ENCODE results near the gene NCOA7. TPM values are rescaled to one million over a fixed set of nuclear protein-coding genes. Genes with fewer than 3 reads are reported as not detected.

Gene NCOA7
- total and polyA plus RNA-seq, 10 of the 15 experiments (the other 5 are each of a cell fraction or from before 2014, with no cell fraction given) = 18.9 to 50.3 (median 34.2) TPM

GRCh38 chr6:125746731-125747588 is 43.8 kb upstream of the NCOA7 start:
- ATAC-seq (peak; percentile 62), DNase-seq (ENCODE audit: low read depth, low spot score) (no peak), FAIRE-seq (peak; percentile 85)
- Histone ChIP-seq H3K9ac (ENCODE audit: control insufficient read depth, insufficient read depth, low read length) (no peak overlapping the region; the same call in 1 of the 2 replicates), H3K9me3 (replicated peaks; ENCODE audit: control insufficient read depth, insufficient read depth, low read length) (no peaks in the 10 kb centered on the region), H3K4me2 (ENCODE audit: control insufficient read depth, insufficient read depth) (peak overlapping the region; percentile 97), H2AFZ (ENCODE audit: control insufficient read depth, low read depth, low read length) (peak overlapping the region; percentile 63), H3K36me3 (ENCODE audit: control insufficient read depth in 2 of 2, insufficient read depth in 2 of 2, low read length in 1 of 2) (no peaks in the 10 kb centered on the region), H3K4me1 (ENCODE audit: control insufficient read depth, insufficient read depth, low read length) (peaks cover 9% of the 10 kb centered on the region), H3K27me3 (replicated peaks in 1 of 2; ENCODE audit: control insufficient read depth in 2 of 2, insufficient read depth in 2 of 2, low read length in 1 of 2) (peaks cover 5 to 6% of the 10 kb centered on the region in 2 experiments; a peak in 3 of 4 replicates), H3K4me3 (peak overlapping the region; percentile 71), H3K79me2 (ENCODE audit: control insufficient read depth, insufficient read depth, low read length) (no peaks in the 10 kb centered on the region), H3K27ac (ENCODE audit: control insufficient read depth, insufficient read depth) (no peak overlapping the region), H4K20me1 (ENCODE audit: control insufficient read depth, insufficient read depth) (no peaks in the 10 kb centered on the region)
- ChIA-PET SMC1A (ENCODE audit: uncharacterized antibody, unreplicated experiment) (interaction anchor here (0.9 to 1.7 kb wide), 3 partner anchors 29 to 435 kb away, joined by 3 to 4 read pairs (median 3); no protein-coding TSS in a partner anchor), RAD21 (ENCODE audit: unreplicated experiment) (interaction anchor here (0.8 kb wide), 1 partner anchor 402 kb away, joined by 3 read pairs; no protein-coding TSS in a partner anchor), CTCF (interaction anchor here (0.7 to 1.0 kb wide), 2 partner anchors 433 to 444 kb away, joined by 3 to 4 read pairs; no protein-coding TSS in a partner anchor), POLR2A (no interaction called here)
- under 1% methylated on average over 32 of the region's 32 CpGs for WGBS (ENCODE audit: insufficient coverage, insufficient replicate concordance, low lambda C conversion rate, missing lambda C conversion rate)
- no TSS peak for BruUV-seq (replicated peaks)
- intact Hi-C loops (cut with micrococcal nuclease; ENCODE audit: unreplicated experiment) = no loop called here
- in situ Hi-C loops (cut with MboI) = no loop called here
- TF ChIP-seq ATF7 (IDR thresholded peaks at IDR 0.05; ENCODE audit: low read depth) (no peak), YBX1 (IDR thresholded peaks at IDR 0.05) (no peak), TAF1 (IDR thresholded peaks at IDR 0.05; ENCODE audit: borderline replicate concordance, low read depth, low read length) (0 out of 2 replicates have a peak, but pooled peaks have one; percentile 21), ZNF592 (IDR thresholded peaks at IDR 0.05) (no peak), NRF1 (conservative IDR thresholded peaks at IDR 0.05; ENCODE audit: low read depth, low read length) (no peak), PKNOX1 (IDR thresholded peaks at IDR 0.05) (0 out of 2 replicates have a peak, but pooled peaks have one; percentile 10), NFIC (IDR thresholded peaks at IDR 0.05; ENCODE audit: low read depth, low read length) (peak; percentile 60), SMC3 (IDR thresholded peaks at IDR 0.05; ENCODE audit: borderline replicate concordance, low read length) (0 out of 2 replicates have a peak, but pooled peaks have one; percentile 1), TCF3 (IDR thresholded peaks at IDR 0.05; ENCODE audit: borderline replicate concordance, insufficient read depth, low read depth, low read length) (no peak), RELA (IDR thresholded peaks at IDR 0.05; ENCODE audit: borderline replicate concordance, partially characterized antibody) (no peak), PAX5 (IDR thresholded peaks at IDR 0.05; ENCODE audit: borderline replicate concordance, low read depth, low read length) (no peak), USF2 (IDR thresholded peaks at IDR 0.05; ENCODE audit: borderline replicate concordance, low read depth, low read length) (no peak), MYB (IDR thresholded peaks at IDR 0.05; ENCODE audit: borderline replicate concordance, low read depth, low read length) (no peak), NBN (IDR thresholded peaks at IDR 0.05) (0 out of 2 replicates have a peak, but pooled peaks have one; percentile 23), BHLHE40 (IDR thresholded peaks at IDR 0.05; ENCODE audit: borderline replicate concordance in 1 of 2, low read depth in 2 of 2, low read length in 1 of 2) (0 out of 4 replicates have a peak, but pooled peaks have one; percentile 31 to 35), CBX3 (IDR thresholded peaks at IDR 0.05; ENCODE audit: borderline replicate concordance, low read depth) (no peak)

Measured in GM12878 (cell line).